Right renal pelvis (tissue), 4 donors: ENCODE data around the gene FOXL2. TPM values are rescaled to one million over a fixed set of nuclear protein-coding genes. Genes with fewer than 3 reads are reported as not detected.

Source experiments
- DNase-seq, 4 donors: peaks; one replicate each; pipeline ENCODE4 v3.0.0-alpha.2; 2013; ENCODE audit warnings: low read depth in 4 of 4, low spot score in 3 of 4, missing footprints in 1 of 4
- polyA plus RNA-seq, 4 donors: library from polyadenylated mRNA; unstranded; fragments of 120-200 nt; gene quantifications; one replicate each; pipeline ENCODE4 v1.2.1, GENCODE V29; 2013; ENCODE audit not compliant: insufficient read length in 4 of 4

FOXL2 gene
- polyA plus RNA-seq, 4 donors = not detected

DNA sequence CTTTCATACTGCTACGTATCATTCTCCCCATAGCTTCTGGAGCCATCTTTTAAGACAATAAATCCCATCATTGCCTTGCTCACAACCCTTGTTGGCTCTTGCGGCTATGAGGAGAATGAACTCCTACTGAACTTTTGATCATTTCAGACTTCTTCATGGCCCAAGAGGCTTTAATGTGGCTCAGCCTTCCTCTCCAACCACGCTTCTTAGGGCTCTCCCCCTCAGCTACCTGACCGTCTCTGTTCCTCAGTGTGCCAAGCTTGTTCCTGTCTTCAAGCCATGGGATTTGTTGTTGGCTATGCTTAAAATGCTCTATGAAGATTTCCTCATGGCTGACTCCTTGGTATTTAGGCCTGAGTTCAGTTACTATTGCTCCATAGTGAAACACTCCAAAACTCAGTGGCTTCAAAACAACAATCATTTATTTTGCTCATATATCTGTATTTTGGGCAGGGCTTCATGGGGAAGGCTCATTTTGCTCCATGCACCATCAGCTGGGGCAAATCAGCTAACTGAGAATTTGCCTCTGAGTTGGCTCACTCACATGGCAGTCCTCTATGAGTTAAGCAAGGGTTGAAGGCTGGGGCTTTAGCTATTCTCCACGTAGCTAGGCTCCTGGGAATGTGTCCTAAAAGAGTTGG is 47.5 kb downstream of the FOXL2 start:
- DNase-seq = no peak

DNA sequence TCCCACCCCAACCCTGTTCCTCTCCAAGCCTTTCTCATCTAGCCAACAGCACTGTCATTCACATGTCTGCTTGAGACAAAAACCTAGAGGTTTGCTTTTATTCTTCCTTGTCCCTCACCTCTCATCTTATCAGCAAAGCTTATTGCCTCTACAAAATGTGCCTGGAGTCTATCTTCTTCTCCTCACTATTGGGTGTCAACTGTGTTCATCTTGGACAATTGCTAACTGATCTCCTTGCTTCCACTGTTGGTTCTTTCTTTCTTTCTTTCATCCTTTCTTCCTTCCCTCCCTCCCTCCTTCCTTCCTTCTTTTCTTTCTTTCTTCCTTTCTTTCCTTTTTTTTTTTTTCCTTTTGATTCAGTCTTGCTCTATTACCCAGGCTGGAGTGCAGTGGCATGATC is 48.2 kb downstream of the FOXL2 start:
- DNase-seq = no peak

DNA sequence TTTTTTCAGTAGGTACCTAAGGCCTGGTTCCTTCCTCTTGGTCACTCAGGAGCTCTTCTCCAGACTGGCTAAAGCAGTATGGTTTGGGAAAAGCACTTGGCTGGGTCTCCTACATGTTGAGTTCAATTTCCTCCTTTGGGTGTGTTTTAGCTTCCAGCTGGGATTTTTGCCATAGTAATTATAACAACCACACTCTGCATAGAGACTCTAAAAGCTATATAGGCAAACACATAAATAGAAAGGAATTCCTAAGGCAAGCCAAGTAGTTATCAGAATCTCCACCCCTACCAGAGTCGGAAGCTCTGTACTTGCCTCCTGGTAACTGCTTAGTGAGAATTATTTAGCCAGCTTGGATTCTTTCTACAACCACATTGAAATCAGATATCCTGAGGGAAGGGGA is 48.6 kb downstream of the FOXL2 start:
- DNase-seq = no peak

Other genes starting within 250 kb of the FOXL2 start
- gene PIK3CB, start 112.2 kb downstream of the FOXL2 start, polyA plus RNA-seq = 10 to 100 TPM; 27.9 to 35.4 (median 32.9) TPM
- gene FOXL2NB, start 80 bp upstream of the FOXL2 start, polyA plus RNA-seq = under 1 TPM in 2 of 4 donors, not detected in 2; 0.04 to 0.09 TPM
- gene PRR23A, start 59.1 kb upstream of the FOXL2 start, polyA plus RNA-seq = not detected
- under 1 TPM in 1 of 4 donors, not detected in 3; 0.04 TPM for gene PRR23B, start 73.8 kb upstream of the FOXL2 start, polyA plus RNA-seq
- gene PRR23C, start 97.8 kb upstream of the FOXL2 start, polyA plus RNA-seq = under 1 TPM in 1 of 4 donors, not detected in 3; 0.04 TPM